ENCODE data around the gene CHADL. TPM values are rescaled to one million over a fixed set of nuclear protein-coding genes. Genes with fewer than 3 reads are reported as not detected.

CHADL gene
- total RNA-seq, 2 experiments from 2014 or later: 0.12 to 0.38 TPM

- peaks cover 14% of the 10 kb centered on the region for H3K36me3 Mint-ChIP-seq
- H3K27me3 Mint-ChIP-seq: peaks cover 9% of the 10 kb centered on the region
- peaks cover 27% of the 10 kb centered on the region for H3K4me1 Mint-ChIP-seq
- H3K4me3 Mint-ChIP-seq: peak overlapping the region; percentile 58
- ATAC-seq (no peak), DNase-seq (no peak)
- peak overlapping the region; percentile 18 for H3K27ac Mint-ChIP-seq
- no peaks in the 10 kb centered on the region for H3K9me3 Mint-ChIP-seq (ENCODE audit: low read depth)
- CTCF ChIA-PET: interaction anchor here (1.1 to 3.1 kb wide), 4 partner anchors 9 to 255 kb away, joined by 3 to 15 read pairs (median 3); no protein-coding TSS in a partner anchor
These were observed 34.0 kb downstream of the CHADL start for GRCh38 chr22:41206719-41207118.

GRCh38 chr22:41204992-41205900 is 35.5 kb downstream of the CHADL start, which contains the start of gene L3MBTL2:
Gene L3MBTL2, plus strand, starts transcription at chr22:41205312. Its CDS starts 51 bp downstream, at chr22:41205363.
- Mint-ChIP-seq H3K9me3 (ENCODE audit: low read depth) (no peaks in the 10 kb centered on the region), H3K27me3 (peaks cover 17% of the 10 kb centered on the region), H3K4me3 (peak within 1 kb of the TSS; percentile 95), H3K4me1 (peaks cover 25% of the 10 kb centered on the region), H3K27ac (peak within 1 kb of the TSS; percentile 89), H3K36me3 (peaks cover 11% of the 10 kb centered on the region)
- CTCF ChIA-PET: interaction anchor here (1.0 kb wide), 1 partner anchor 9 kb away, joined by 3 read pairs; no protein-coding TSS in a partner anchor
- ATAC-seq (peak; percentile 100), DNase-seq (peak; percentile 100)

GRCh38 chr22:41204066-41204465 is 36.7 kb downstream of the CHADL start:
- ATAC-seq: no peak
- peaks cover 23% of the 10 kb centered on the region for H3K27me3 Mint-ChIP-seq
- CTCF ChIA-PET: no interaction called here
- no peaks in the 10 kb centered on the region for H3K9me3 Mint-ChIP-seq (ENCODE audit: low read depth)
- H3K4me3 Mint-ChIP-seq: no peak overlapping the region
- no peak for DNase-seq
- H3K36me3 Mint-ChIP-seq: peaks cover 4% of the 10 kb centered on the region
- H3K4me1 Mint-ChIP-seq: peaks cover 25% of the 10 kb centered on the region
- no peak overlapping the region for H3K27ac Mint-ChIP-seq

- peaks cover 23% of the 10 kb centered on the region for H3K27me3 Mint-ChIP-seq
- no peak overlapping the region for H3K4me3 Mint-ChIP-seq
- no peak for ATAC-seq
- CTCF ChIA-PET: interaction anchor here (0.9 kb wide), 1 partner anchor 129 kb away, joined by 3 read pairs; no protein-coding TSS in a partner anchor
- peaks cover 4% of the 10 kb centered on the region for H3K36me3 Mint-ChIP-seq
- peaks cover 28% of the 10 kb centered on the region for H3K4me1 Mint-ChIP-seq
- H3K9me3 Mint-ChIP-seq (ENCODE audit: low read depth): no peaks in the 10 kb centered on the region
- H3K27ac Mint-ChIP-seq: no peak overlapping the region
- no peak for DNase-seq
These were observed 37.6 kb downstream of the CHADL start for GRCh38 chr22:41203118-41203517.

- H3K27ac Mint-ChIP-seq: no peak overlapping the region
- peaks cover 28% of the 10 kb centered on the region for H3K27me3 Mint-ChIP-seq
- no peak for ATAC-seq
- peaks cover 1% of the 10 kb centered on the region for H3K36me3 Mint-ChIP-seq
- CTCF ChIA-PET: interaction anchor here (0.9 kb wide), 1 partner anchor 278 kb away, joined by 3 read pairs; no protein-coding TSS in a partner anchor
- no peak for DNase-seq
- peaks cover 26% of the 10 kb centered on the region for H3K4me1 Mint-ChIP-seq
- no peak overlapping the region for H3K4me3 Mint-ChIP-seq
- no peaks in the 10 kb centered on the region for H3K9me3 Mint-ChIP-seq (ENCODE audit: low read depth)
These were observed 39.6 kb downstream of the CHADL start for GRCh38 chr22:41201141-41201540.

GRCh38 chr22:41198027-41198580 is 42.6 kb downstream of the CHADL start:
- DNase-seq: peak; percentile 75
- peak; percentile 59 for ATAC-seq
- CTCF ChIA-PET: interaction anchor here (1.2 to 2.9 kb wide), 5 partner anchors 9 to 275 kb away, joined by 3 to 25 read pairs (median 3); partner anchors contain the start of gene ZC3H7B
- Mint-ChIP-seq H3K36me3 (no peaks in the 10 kb centered on the region), H3K4me1 (peaks cover 13% of the 10 kb centered on the region), H3K27ac (peak overlapping the region; percentile 39), H3K27me3 (peaks cover 27% of the 10 kb centered on the region), H3K9me3 (ENCODE audit: low read depth) (no peaks in the 10 kb centered on the region), H3K4me3 (peak overlapping the region; percentile 82)

GRCh38 chr22:41197038-41197972 is 43.4 kb downstream of the CHADL start:
- Mint-ChIP-seq H3K36me3 (no peaks in the 10 kb centered on the region), H3K27me3 (peaks cover 25% of the 10 kb centered on the region), H3K4me1 (peaks cover 13% of the 10 kb centered on the region), H3K27ac (peak overlapping the region; percentile 39), H3K9me3 (ENCODE audit: low read depth) (no peaks in the 10 kb centered on the region), H3K4me3 (peak overlapping the region; percentile 82)
- CTCF ChIA-PET: interaction anchor here (1.6 to 2.9 kb wide), 4 partner anchors 10 to 275 kb away, joined by 3 to 25 read pairs (median 10); no protein-coding TSS in a partner anchor
- ATAC-seq (peak; percentile 89), DNase-seq (peak; percentile 84)

- peaks cover 13% of the 10 kb centered on the region for H3K27me3 Mint-ChIP-seq
- H3K9me3 Mint-ChIP-seq (ENCODE audit: low read depth): no peaks in the 10 kb centered on the region
- peaks cover 13% of the 10 kb centered on the region for H3K4me1 Mint-ChIP-seq
- no peak for DNase-seq
- no peaks in the 10 kb centered on the region for H3K36me3 Mint-ChIP-seq
- no peak for ATAC-seq
- CTCF ChIA-PET: no interaction called here
- no peak overlapping the region for H3K27ac Mint-ChIP-seq
- no peak overlapping the region for H3K4me3 Mint-ChIP-seq
These were observed 46.9 kb downstream of the CHADL start for GRCh38 chr22:41193829-41194228.

- H3K27ac Mint-ChIP-seq: no peak overlapping the region
- no peak overlapping the region for H3K4me3 Mint-ChIP-seq
- no peaks in the 10 kb centered on the region for H3K9me3 Mint-ChIP-seq (ENCODE audit: low read depth)
- ATAC-seq (no peak), DNase-seq (no peak)
- H3K27me3 Mint-ChIP-seq: peaks cover 10% of the 10 kb centered on the region
- peaks cover under 1% of the 10 kb centered on the region for H3K4me1 Mint-ChIP-seq
- CTCF ChIA-PET: interaction anchor here (2.0 kb wide), 1 partner anchor 11 kb away, joined by 6 read pairs; no protein-coding TSS in a partner anchor
- no peaks in the 10 kb centered on the region for H3K36me3 Mint-ChIP-seq
These were observed 49.3 kb downstream of the CHADL start for GRCh38 chr22:41191467-41191866.

GRCh38 chr22:41184679-41185078 is 56.1 kb downstream of the CHADL start:
- Mint-ChIP-seq H3K27ac (no peak overlapping the region), H3K27me3 (peaks cover under 1% of the 10 kb centered on the region), H3K4me1 (no peaks in the 10 kb centered on the region), H3K4me3 (no peak overlapping the region), H3K36me3 (peaks cover 8% of the 10 kb centered on the region), H3K9me3 (ENCODE audit: low read depth) (no peaks in the 10 kb centered on the region)
- ATAC-seq (no peak), DNase-seq (peak; percentile 14)
- CTCF ChIA-PET: interaction anchor here (0.6 to 2.0 kb wide), 3 partner anchors 53 to 594 kb away, joined by 3 to 7 read pairs (median 5); no protein-coding TSS in a partner anchor

GRCh38 chr22:41181349-41182241 is 59.1 kb downstream of the CHADL start:
- CTCF ChIA-PET: interaction anchor here (0.6 to 1.0 kb wide), 6 partner anchors 16 to 259 kb away, joined by 3 to 6 read pairs (median 4); no protein-coding TSS in a partner anchor

GRCh38 chr22:41180926-41181325 is 59.8 kb downstream of the CHADL start:
- Mint-ChIP-seq H3K27ac (no peak overlapping the region), H3K4me3 (no peak overlapping the region), H3K36me3 (peaks cover 34% of the 10 kb centered on the region), H3K9me3 (ENCODE audit: low read depth) (no peaks in the 10 kb centered on the region), H3K27me3 (no peaks in the 10 kb centered on the region), H3K4me1 (no peaks in the 10 kb centered on the region)
- DNase-seq (no peak), ATAC-seq (no peak)
- CTCF ChIA-PET: interaction anchor here (0.6 to 1.3 kb wide), 4 partner anchors 9 to 56 kb away, joined by 3 to 6 read pairs (median 5); no protein-coding TSS in a partner anchor

More at GRCh38 chr22:41181349-41182241, 59.1 kb downstream of the CHADL start:
- DNase-seq (peak; percentile 36), ATAC-seq (no peak)
- H3K4me3 Mint-ChIP-seq: no peak overlapping the region
- H3K36me3 Mint-ChIP-seq: peaks cover 29% of the 10 kb centered on the region
- no peaks in the 10 kb centered on the region for H3K9me3 Mint-ChIP-seq (ENCODE audit: low read depth)
- no peaks in the 10 kb centered on the region for H3K4me1 Mint-ChIP-seq
- no peaks in the 10 kb centered on the region for H3K27me3 Mint-ChIP-seq
- no peak overlapping the region for H3K27ac Mint-ChIP-seq
